GM18519 (cell line): ENCODE measurements around the gene LITAF.
"Not testable (repeated sequence)": the region's sequence is repeated elsewhere in the genome, so short reads cannot be mapped to it uniquely, and the experiment has no call there.

ENCODE experiments used
- ATAC-seq: cut with Tn5 transposase; IDR thresholded peaks from one replicate; pipeline ENCODE4 v1.9.1; 2021; ENCODE audit warnings: mild to moderate bottlenecking, moderate library complexity; ENCODE audit not compliant: unreplicated experiment, low FRiP score

The LITAF gene

DNA sequence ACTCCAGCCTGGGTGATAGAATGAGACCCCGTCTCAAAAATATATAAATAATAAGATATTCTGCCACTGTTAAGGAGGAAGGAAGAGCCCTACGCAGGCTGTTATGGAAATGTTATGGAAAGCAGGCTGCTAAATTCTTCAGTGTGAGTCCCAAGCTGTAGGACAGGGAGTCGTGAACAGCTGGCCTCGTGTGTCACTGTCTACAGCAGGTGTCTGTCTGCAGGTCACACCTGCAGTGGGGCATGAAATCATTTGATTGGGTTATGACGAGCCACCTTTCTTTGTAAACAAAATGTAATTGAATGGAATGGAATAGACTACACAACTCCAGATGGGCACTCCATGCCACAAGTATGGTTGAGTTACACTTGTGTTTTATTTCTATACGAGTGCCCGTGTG is 15.6 kb upstream of the LITAF start:
- no peak for ATAC-seq

DNA sequence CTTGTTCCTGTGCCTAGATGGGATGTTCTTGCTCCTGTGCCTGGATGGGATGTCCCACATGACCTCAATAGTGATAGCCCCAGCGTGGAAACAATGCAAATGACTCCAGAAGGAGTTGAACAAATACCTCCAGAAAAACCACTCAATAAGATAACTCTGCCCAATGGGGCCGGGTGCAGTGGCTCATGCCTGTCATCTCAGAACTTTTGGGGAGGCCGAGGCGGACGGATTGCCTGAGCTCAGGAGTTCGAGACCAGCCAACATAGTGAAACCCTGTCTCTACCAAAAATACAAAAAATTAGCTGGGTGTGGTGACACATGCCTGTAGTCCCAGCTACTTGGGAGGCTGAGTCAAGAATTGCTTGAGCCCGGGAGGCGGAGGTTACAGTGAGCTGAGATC is 15.2 kb upstream of the LITAF start:
- ATAC-seq: no peak

DNA sequence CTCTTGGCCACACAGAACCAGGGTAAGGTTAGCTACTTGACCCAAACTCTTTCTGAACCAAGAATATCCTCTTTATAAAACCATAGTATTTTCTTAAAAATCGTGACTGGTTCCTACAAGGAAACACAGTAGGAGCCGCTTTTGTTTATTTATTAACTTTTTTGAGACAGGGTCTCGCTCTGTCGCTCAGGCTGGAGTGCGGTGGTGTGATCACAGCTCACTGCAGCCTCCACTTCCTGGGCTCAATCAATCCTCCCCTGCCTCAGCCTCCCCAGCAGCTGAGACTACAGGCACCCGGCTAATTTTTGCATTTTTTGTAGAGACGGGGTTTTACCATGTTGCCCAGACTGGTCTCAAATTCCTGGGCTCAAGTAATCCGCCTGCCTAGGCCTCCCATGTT is 14.7 kb upstream of the LITAF start:
- no peak for ATAC-seq

DNA sequence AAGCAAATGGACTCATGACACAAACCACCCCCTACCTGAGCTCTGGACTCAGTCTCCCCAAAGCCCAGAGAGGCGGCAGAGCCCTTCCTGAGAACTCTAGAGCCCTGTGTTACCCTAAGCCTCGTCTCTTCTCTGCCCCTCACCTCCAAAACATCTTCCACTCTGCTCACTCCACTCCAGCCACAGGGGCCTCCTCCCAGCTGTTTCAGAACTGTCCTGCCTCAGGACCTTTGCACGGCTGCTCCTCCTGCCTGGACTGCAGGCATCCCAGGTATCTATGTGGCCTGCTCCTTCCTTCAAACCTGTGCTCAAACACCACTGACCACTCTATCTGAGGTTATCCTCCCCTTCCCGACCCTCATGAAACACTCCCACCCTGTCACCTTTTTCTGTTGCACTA is 12.9 kb upstream of the LITAF start:
- no peak for ATAC-seq

DNA sequence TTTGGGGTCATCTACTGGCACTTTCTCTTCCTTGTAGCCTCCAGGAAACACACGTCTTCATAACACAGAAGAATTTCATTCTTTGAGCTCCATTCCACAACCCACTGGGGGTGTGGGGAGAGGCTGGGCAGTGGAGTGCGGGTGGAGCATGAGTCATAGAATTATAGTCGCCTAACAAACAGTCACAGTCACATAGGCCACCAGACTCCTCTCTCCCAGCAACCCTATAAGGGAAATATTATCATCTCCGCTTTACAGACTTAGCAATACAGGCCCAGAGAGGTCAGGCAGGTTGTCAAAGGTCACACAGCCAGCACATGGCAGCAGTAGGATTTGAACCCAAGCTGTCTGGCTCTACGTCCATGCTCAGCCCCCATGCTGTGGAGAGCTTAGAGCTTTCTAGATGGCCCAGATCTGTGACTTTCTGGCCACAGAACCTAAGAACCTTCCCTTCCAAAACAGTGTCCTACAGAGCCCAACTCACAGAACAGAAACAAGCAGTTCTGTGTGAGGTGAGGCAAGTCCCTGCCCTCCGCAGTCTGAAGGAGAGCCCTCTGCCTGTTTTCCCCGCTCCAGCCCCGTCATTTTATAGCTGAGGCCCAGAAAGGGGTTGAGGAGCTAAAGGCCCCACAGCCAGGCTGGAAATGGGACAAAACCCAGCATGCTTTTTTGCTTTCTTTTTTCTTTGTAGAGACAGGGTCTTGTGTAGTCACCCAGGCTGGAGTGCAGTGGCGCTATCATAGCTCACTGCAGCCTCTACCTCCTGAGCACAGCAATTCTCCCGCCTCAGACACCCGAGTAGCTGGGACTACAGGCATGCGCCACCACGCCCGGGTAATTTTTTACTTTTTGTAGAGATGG is 10.7 kb upstream of the LITAF start:
- ATAC-seq: no peak

DNA sequence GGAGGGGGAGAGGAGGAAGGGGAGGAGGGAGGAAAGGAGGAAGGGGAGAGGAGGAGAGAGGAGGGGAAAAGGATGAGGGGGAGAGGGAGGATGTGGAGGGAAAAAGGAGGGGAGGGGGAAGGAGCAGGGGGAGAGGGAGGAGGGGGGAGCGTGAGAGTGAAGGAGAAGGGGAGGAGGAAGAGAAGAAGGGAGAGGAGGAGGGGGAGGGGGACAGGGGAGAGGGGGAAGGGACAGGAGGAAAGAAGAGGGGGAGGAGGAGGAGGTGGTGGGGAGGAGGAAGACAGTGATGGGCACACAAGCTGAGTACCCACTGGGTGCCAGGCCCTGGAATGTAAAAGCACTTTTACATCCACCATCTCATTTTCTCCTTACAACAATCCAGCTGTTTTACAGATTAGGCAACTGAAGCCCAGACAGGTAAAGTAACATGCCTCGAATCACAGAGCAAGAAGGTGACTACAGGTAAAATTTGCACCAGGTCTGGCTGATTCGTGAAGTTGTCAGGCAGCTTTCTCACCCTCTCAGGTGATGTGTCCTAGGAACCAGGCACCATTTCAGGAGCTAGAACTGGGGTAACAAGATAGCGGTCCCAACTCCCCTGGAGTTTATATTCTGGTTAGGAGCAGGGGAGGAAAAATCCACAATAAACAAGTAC is 10.0 kb upstream of the LITAF start:
- no peak for ATAC-seq

DNA sequence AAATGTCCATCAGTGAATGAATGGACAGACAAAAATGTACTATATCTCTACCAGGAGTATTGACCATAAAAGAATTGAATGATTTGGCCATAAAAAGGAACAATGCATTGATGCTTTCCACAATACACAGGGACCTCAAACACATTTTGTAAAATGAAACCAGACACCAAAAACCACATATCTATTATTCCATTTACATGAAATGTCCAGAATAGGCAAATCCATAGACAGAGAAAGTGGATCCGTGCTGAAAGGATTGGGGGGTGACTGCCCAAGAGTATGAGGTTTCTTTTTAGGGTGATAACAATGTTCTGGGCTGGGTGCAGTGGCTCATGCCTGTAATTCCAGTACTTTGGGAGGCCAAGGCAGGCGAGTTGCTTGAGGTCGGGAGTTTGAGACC is 6.9 kb upstream of the LITAF start:
- ATAC-seq: no peak

DNA sequence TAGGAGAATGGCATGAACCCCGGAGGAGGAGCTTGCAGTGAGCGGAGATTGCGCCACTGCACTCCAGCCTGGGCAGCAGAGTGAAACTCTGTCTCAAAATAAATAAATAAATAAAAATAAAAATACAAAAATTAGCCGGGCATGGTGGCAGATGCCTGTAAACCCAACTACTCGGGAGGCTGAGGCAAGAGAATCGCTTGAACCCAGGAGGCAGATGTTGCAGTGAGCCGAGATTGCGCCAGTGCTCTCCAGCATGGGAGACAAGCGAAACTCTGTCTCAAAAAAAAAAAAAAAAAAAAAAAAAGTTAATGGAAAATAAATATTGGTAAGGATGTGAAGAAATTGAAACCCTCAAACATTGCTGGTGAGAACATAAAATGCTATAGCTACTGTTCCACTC is 6.4 kb upstream of the LITAF start:
- ATAC-seq: not testable (repeated sequence)

DNA sequence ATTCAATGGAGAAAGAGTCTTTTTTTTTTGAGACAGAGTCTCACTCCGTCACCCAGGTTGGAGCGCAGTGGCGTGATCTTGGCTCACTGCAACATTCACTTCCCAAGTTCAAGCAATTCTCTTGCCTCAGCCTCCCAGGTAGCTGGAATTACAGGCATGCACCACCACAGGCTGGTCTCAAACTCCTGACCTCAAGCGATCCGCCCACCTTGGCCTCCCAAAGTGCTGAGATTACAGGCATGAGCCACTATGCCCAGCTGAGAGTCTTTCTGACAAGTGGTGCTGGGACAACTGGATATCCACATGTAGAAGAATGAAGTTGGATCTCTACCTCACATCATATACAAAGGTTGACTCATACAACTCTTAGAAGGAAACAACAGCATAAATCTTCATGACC is 4.9 kb upstream of the LITAF start:
- not testable (repeated sequence) for ATAC-seq

DNA sequence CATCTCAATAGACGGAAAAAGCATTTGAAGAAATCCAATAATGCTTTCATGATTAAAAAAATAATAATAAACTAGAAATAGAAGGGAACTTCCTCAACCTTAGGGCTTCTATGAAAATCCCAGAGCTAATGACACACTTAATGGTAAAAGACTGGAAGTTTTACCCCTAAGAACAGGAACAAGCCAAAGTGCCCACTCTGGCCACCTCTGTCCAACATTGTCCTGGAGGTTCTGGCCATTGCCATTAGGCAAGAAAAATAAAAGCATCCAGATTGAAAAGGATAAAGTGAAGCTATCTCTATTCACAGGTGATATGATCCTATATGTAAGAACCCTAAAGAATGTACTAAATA is 2.5 kb upstream of the LITAF start:
- ATAC-seq: no peak

DNA sequence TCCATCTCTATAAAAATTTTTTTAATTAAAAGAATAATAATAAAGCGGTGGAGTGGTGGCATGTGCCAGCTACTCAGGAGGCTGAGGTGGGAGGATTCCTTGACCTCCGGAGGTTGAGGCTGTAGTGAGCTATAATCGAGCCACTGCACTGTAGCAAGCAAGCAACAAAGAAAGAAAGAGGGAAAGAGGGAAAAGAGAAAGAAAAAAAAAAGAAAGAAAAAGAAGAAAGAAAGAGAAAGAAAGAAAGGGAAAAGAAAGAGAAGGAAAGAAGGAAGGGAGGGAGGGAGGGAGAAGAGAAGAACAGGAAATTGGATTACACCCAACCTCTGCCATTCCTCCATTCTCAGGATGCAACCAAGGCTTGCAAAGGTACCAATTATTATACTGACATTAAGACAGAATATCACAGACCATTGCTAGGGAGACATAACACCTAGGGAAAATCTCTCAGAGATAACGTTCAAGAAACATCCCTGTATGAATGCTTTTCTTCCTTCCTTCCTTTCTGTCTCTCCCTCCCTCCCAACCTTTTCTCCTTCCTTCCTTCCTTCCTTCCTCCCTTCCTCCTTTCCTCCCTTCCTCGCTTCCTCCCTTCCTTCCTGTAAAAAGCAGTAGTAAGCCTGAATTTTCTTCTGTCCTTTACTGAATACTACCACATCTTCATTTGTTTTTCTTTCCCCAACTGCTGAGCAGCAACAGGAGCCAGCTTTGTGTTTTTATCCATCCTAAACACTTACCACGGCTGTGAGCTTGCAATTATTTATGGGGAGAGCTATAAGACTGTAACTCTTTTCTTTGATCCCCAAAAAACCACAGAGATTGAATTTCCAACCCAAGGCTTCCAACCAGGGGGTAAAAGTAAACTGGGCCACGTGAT is 1.8 kb upstream of the LITAF start:
- no peak for ATAC-seq

DNA sequence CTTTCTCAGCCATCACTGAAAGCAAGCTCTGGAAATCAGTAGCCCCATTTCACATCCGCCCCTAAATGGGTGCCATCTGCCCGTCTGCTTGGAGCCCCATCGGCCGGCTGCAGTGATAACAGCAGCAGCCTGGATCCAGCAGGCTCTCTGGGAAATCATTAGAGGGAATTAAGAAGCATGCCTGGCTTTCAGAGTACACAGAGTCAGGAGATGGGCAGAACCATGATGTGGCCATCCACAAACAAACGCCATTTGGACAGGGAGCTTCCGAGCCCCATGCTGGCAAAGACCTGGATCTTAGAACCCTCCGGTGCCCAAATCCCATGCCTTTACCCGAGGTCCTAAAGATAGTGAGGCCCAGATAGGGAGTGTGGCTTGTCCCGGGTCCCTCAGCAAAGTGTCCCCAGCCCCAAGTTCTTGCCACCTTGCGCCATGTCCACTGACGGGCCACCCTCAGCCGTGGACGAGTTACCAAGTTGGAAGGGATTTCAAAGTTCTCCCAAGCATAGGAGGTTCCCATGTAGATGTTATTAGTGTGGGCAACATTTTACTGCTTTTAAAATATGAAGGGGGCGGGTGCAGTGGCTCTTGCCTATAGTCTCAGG is 1.0 kb upstream of the LITAF start:
- ATAC-seq: no peak

DNA sequence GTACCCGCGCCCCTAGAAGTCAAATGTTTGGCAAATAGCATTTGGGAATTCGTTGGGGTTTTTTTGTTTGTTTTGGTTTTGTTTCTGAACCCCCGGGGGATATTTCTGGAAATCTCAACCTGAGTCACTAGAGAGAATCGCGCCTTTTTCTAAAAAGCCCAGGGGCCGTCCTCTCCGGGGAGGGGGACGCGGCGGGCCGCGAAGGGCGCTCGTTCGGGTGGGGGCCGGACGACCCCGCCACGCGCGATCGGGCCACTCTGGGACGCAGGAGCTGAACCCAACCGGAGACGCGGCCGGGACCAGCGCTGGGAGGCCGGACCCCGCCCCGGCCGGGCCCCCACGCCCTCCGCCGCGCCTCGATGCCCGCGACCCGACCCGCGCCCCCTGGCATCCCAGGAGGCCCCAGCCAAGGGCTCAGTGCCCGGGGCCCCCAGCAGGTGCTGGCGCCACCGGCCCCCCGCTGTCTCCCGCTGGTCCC is 302 bp downstream of the LITAF start:
- no peak for ATAC-seq

DNA sequence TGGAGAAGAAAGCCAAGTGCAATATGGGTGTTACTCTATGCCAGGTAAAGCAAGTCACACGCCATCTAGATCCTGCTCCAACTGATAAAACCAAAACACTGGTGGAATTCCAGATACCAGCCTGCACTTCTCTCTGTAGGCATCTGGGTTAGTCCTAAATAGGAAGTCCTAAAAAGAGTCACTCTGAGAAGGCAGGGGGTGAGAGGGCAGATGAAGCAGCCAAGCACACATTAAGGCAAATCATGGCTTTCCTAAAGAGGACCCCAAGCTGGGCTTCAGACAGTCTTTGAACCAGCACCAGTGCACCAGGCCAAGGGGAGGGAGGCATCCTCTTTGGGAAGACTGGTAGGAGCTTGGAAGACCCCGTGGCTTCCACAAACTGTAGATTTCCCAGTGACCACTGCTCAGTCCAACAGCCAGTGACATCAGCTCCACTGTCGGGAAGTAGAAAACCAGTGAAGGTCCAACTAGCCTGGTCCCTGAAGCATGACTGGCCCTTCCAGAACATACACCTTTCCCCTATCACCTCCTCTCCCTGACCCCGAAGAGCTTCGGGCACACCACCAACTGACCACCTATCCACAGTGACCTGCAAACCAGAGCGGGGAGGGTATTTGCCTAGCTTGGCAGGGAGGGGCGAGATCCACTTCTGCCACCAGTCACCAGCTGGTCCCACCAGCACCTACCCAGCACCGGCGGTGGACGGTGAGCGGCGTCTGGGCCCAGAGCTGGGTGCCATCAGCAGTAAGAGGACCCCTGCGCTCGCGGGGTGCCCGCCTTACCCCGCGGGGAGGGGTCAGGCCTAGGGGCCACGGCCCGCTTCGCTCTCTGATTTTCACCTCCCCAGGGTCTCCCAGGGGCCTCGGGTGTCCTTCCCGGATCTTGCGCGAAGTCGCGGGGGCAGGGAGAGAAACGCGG is 1.0 kb downstream of the LITAF start:
- ATAC-seq: no peak

DNA sequence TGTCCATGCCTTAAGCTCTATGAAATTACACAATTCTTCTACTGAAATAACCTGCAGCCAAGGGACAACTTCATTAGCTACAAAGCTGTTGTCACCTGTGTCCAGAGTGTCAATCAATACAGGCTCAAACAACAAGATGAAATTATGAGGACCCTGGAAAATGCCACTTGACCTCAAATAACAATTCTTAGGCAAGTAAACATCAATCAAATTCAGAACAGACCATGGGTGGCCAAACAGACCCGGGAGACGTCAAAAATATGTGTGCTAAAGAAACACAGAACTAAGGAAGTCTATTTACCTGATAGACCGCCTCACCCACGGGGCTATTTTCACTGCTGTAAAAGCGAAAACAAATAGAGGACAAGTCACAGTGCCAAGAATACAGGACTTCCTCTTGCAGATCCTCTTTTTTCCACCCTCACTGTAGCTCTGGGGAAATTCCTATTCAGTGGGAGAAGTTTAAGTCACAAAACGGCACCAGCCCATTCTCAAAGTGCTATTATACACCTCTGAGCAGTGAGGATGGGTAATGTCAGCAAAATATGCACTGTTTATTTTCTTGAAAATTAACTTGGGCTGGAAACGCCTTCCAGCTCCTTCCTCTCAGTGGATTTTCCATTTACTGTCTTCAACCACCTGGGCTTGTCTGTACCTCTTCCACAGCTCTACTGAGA is 2.7 kb downstream of the LITAF start:
- no peak for ATAC-seq

DNA sequence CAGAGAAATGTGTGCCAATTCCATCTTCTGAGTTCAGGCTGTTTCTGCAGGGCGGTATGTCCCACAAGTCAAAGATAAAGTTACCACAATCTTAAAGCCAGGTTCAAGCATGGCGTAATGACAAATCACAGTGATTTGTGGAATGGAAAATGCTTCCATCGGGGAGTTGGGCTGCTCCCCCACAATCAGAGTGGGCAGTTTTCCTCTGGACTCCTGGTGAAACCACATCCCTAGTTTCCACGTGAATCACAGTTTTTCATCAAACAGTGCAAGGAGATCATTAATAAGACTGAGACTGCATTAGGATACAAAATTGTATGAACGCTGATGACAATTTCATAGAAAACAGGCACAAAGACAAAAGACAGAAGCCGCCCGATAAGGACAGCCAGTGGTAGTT is 3.6 kb downstream of the LITAF start:
- no peak for ATAC-seq

DNA sequence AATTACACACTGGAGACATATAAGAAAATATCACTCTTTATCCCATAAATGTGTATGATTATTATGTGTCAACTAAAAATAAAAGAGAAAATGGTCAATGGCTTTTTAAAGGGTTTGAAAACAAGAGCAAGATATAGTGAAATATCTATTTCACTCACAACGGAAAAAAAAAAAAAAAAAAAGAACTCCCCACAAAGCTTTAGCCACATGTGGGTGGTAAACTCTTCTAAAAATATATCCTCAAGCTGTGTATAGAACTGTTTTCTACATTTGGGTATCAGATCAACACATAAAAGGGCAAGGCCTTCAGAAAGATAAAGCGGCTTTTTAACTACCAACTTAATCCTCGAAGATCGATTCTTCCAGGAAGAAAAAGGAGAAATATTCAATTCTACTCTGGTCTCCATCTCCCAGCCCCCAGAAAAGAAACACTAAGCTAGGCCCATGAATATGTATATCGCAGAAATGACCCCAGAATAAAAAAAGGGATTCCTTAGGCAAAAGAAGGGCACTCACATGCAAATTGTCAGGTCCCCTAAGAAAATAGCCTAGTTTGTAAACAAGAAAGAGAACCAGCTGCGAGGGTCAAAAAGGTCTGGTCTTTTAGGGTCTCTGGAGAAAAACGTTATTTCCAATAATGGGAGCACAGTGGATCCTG is 4.4 kb downstream of the LITAF start:
- no peak for ATAC-seq

DNA sequence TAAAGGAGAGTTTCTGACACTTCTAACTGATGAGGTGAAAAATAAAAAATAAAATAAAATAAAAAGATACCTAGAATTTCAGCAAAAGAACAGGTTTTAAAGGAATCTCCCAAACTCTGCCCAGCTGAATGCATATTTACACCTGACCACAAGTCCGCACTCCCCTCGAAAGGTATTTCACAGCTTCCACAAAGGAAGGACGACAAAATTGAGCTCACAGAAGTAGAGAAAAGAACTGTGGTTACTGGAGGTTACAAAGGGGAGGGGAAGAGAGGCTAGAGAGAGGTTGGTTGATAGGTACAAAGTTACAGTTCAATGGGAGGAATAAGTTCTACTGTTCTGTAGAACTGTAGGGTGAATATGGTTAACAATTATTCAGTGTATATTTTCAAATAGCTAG is 5.0 kb downstream of the LITAF start:
- ATAC-seq: no peak
